HUDEP-2 (cell line): ENCODE measurements around the gene TAF11L9.
"Not testable (repeated sequence)": the region's sequence is repeated elsewhere in the genome, so short reads cannot be mapped to it uniquely, and the experiment has no call there.

Source experiments
- DNase-seq, 76 experiments: peaks; one replicate each; lab custom pipeline; 2025; ENCODE audit not compliant: unreplicated experiment in 76 of 76; lab: John Stamatoyannopoulos, UW

The TAF11L9 gene

DNA sequence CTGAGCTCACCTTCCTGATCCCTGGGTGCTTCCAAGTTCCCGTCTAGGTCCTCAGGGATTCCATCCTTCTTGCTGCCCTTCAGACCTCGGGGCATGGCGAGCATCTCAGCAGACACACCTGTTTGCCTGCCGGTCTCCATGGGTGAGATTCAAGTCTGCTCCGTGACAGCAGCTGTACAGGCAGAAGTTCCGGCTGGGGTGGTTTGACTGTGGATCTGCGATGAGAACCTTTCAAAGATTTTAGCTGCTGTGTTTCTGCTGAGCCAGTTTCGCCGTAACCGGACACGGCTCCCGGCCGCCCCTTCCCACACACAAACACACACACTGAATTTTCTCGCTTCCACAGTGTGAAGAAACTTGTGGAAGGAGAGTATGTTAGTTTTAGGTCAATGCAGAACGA is at the start of gene TAF11L9:
Gene TAF11L9 (minus strand): TSS at position 140 of the 400 bp plus-strand sequence.
- DNase-seq: not testable (repeated sequence)

- DNase-seq: no peak
These were observed 40.0 kb upstream of the TAF11L9 start, which contains the start of gene TAF11L14 for GRCh38 chr5:17634160-17634559. TSS of gene TAF11L14 (plus strand) at chr5:17634460.

GRCh38 chr5:17631788-17632187 is 37.6 kb upstream of the TAF11L9 start, which contains the start of gene TAF11L13:
TSS of gene TAF11L13 (plus strand) at chr5:17632088.
- DNase-seq: not testable (repeated sequence)

DNA sequence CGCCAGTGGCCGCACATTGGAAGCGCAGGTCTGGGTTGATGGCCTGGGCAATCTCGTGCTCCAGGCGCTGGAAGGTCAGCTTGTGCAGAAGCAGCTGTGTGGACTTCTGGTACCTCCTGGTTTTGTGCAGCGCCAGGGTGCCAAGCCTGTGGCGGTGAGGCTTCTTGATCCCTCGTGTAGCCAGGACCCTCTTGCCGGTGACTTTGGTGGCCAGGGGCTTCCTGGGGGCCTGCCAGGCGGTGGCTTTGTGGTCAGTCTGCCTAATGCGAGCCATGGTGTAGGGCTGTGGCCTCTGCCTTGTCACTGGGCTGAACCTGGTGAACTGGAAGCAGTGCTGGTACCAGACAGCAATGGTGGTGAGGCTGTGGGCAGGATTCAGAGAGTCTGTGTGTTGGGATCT is 31.5 kb upstream of the TAF11L9 start:
- no peak for DNase-seq

GRCh38 chr5:17620627-17621026 is 26.4 kb upstream of the TAF11L9 start:
- DNase-seq: no peak

DNA sequence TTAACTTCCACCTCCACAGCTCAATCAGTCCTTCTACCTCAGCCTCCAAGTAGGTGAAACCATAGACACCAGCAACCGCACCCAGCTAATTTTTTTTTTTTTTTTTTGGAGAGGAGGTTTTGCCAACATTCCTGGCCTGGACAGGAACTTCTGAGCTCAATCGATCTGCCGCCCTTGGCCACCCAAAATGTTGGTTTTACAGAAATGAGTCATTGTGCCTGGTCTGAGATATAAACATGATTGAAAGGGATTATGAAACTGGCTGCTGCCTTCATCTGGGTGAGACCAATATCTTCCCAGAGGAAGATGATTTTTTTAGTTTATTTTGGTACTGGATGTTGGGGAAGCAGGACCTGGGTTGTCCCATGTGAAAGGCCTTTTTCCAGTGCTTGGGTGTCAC is 25.2 kb upstream of the TAF11L9 start:
- no peak for DNase-seq

DNA sequence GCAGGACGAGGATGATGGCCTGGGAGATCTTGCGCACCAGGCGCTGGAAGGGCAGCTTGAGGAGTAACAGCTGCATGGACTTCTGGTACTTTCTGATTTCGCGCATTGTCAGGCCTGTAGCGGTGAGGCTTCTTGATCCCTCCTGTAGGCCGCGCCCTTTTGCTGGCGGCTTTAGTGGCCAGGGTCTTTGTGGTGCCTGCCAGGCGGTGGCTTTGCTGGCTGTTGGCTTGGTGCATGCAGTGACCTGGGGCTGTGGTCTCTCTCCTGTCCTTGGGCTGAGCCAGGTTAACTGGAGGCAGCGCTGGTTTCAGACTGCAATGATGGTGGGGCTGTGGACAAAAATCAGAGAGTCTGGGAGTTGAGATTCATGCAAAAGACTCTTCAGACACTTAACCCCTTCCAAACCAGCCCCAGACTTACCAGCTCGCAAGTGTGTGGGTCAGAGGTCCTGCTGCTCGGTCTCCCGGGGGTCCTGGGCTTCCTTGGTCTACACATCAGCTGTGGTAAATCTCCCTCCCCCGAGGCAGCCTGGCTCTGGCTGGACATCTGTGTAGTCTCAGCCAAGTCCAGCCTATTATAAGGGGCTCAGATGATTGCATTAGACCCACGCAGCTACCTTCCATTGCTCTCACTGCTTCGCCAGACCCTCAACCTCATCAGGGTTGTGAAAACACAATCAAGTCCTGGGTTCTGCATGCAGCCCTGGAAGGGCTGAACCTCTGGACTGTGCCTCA is 20.8 kb upstream of the TAF11L9 start:
- no peak for DNase-seq

GRCh38 chr5:17610092-17610491 is 15.9 kb upstream of the TAF11L9 start, which contains the start of gene TAF11L12:
TSS of gene TAF11L12 (plus strand) at chr5:17610392.
- not testable (repeated sequence) for DNase-seq

DNA sequence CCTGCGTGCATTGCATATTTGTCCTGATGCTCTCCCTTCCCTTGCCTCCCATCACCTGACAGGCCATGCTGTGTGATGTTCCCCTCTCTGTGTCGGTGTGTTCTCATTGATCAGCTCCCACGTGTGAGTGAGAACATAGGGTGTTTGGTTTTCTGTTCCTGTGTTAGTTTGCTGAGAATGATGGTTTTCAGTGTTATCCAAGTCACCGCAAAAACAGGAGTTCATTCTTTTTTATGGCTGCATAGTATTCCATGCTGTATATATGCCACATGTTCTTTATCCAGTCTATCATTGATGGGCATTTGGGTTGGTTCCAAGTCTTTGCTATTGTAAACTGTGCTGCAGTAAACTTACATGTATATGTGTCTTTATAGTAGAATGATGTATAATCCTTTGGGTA is 13.3 kb upstream of the TAF11L9 start:
- not testable (repeated sequence) for DNase-seq

DNA sequence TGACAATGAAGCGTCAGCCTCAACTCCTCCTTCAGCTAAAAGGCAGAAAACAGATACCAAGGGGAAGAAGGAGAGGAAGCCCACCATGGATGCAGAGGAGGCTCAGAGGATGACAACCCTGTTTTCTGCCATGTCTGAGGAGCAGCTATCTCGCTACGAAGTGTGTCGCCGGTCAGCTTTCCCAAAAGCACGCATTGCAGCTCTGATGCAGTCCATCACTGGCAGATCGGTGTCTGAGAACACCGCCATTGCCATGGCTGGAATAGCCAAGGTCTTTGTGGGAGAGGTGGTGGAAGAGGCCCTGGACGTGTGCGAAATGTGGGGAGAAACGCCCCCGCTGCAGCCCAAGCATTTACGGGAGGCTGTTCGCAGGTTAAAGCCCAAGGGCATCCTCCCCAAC is 10.8 kb upstream of the TAF11L9 start:
- DNase-seq: no peak

GRCh38 chr5:17603880-17604279 is 9.7 kb upstream of the TAF11L9 start, which contains the start of gene TAF11L11:
TSS of gene TAF11L11 (plus strand) at chr5:17604183.
- DNase-seq: not testable (repeated sequence)

- DNase-seq: not testable (repeated sequence)
These were observed 3.5 kb upstream of the TAF11L9 start, which contains the start of gene TAF11L10 for GRCh38 chr5:17597728-17598127. TSS of gene TAF11L10 (minus strand) at chr5:17597828.

- DNase-seq: not testable (repeated sequence)
These were observed 3.3 kb downstream of the TAF11L9 start, which contains the start of gene TAF11L8 for GRCh38 chr5:17590860-17591259. TSS of gene TAF11L8 (minus strand) at chr5:17590960.

DNA sequence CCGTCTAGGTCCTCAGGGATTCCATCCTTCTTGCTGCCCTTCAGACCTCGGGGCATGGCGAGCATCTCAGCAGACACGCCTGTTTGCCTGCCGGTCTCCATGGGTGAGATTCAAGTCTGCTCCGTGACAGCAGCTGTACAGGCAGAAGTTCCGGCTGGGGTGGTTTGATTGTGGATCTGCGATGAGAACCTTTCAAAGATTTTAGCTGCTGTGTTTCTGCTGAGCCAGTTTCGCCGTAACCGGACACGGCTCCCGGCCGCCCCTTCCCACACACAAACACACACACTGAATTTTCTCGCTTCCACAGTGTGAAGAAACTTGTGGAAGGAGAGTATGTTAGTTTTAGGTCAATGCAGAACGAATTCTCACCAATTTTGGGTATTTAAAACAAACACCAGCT is 8.5 kb downstream of the TAF11L9 start, which contains the start of gene TAF11L7:
Gene TAF11L7 (minus strand): TSS at position 101 of the 400 bp plus-strand sequence.
- DNase-seq: not testable (repeated sequence)
